Body of pancreas (tissue), 4 donors: Measurements from ENCODE around the gene RAPGEF3. TPM values are rescaled to one million over a fixed set of nuclear protein-coding genes. Genes with fewer than 3 reads are reported as not detected.

ENCODE experiments used
- ATAC-seq: fragments of 150-250 bp; one replicate; pipeline ENCODE4 v1.9.1; 2016
- DNase-seq, 4 donors: peaks; one replicate each; pipeline ENCODE4 v3.0.0-alpha.2; 2019
- H3K27ac ChIP-seq, 4 donors: fragments of 200-600 bp; sonication (generic); 1 replicate in 3 of 4; 2 replicates in 1 of 4; pipeline versions ENCODE4 v1.5.1 to v1.6.1; 2016 to 2019; ENCODE audit warnings: mild to moderate bottlenecking in 1 of 4, mixed read lengths in 1 of 4, moderate library complexity in 1 of 4
- H3K27me3 ChIP-seq, 2 donors: fragments of 200-600 bp; sonication (generic); one replicate each; pipeline ENCODE4 v1.6.0; 2016; ENCODE audit warnings: mild to moderate bottlenecking in 1 of 2
- H3K36me3 ChIP-seq, 2 donors: fragments of 200-600 bp; sonication (generic); replicated peaks in 1 of 2; 2 replicates each; pipeline ENCODE4 v1.5.1; 2016; ENCODE audit warnings: low read depth in 2 of 2; ENCODE audit not compliant: insufficient read depth in 1 of 2
- H3K4me1 ChIP-seq: fragments of 200-600 bp; sonication (generic); one replicate; pipeline ENCODE4 v1.6.0; 2016
- H3K4me3 ChIP-seq, 2 donors: fragments of 200-600 bp; sonication (generic); 1 replicate in 1 of 2; 2 replicates in 1 of 2; pipeline ENCODE4 v1.5.1; 2016 to 2019
- H3K9me3 ChIP-seq, 3 donors: fragments of 200-600 bp; sonication (generic); 1 replicate in 2 of 3; 2 replicates in 1 of 3; pipeline ENCODE4 v1.5.1; 2016
- POLR2A ChIP-seq, 3 donors: fragments of 450-650 bp; IDR thresholded peaks; one replicate each; pipeline ENCODE4 v1.6.1; 2016; ENCODE audit warnings: antibody characterized with exemption in 3 of 3, mild to moderate bottlenecking in 2 of 3
- WGBS, 2 donors: methylation state at CpG; one replicate each; pipeline ENCODE4 v1.1.5; 2017; 5-methylcytosine and 5-hydroxymethylcytosine counted together
- intact Hi-C: fragments of 100-400 bp; cut with DNase I; formaldehyde crosslinking; loops from one replicate; pipeline ENCODE4 v1.15.1; 2023
- total RNA-seq, 2 donors: library from RNA; depleted of rRNA; stranded (reverse); fragments of >200 nt; gene quantifications; one replicate each; pipeline ENCODE4 v1.1.0, GENCODE V29; 2016
- TF ChIP-seq, protein P1 (sequence below), 7 experiments: fragments of 450-650 bp in 4 of 7; fragments of 200-600 bp in 3 of 7; sonication (generic) in 3 of 7; IDR thresholded peaks; one replicate each; pipeline ENCODE4 v1.5.1; 2016 to 2019; ENCODE audit warnings: antibody characterized with exemption in 7 of 7

Gene RAPGEF3
- total RNA-seq, 2 donors from 2014 or later: 11.9 to 23.4 TPM

DNA sequence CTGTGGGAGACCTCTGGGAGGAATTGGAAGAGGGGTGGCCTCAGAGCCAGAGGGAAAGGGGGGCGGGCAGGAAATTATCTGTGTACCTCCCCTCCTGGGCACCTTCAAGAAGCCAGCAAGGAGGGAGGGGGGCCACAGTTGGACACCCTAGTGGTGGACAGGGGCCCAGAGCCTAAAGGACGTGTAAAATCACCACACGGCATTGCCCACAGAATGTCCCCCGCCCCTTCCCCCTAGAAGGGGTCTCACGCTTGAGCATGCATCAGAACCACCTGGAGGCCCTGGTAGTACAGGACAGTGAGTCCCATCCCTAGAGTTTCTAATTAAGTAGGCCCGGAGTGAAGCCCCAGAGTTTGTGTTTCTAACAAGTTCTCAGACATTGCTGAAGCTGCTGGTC lies 41.6 kb downstream of the RAPGEF3 start:
- intact Hi-C loops: loop anchor here (5.0 kb wide), 1 partner anchor 115 kb away; no protein-coding TSS in a partner anchor
- Histone ChIP-seq H3K27me3 (no peaks in the 10 kb centered on the region), H3K4me3 (no peak overlapping the region), H3K27ac (peak overlapping the region in 2 of 4 donors; percentile 6 to 60), H3K36me3 (no peaks in the 10 kb centered on the region), H3K9me3 (no peaks in the 10 kb centered on the region), H3K4me1 (peaks cover 27% of the 10 kb centered on the region)
- 70 to 85% methylated on average over 5 to 6 of the region's 6 CpGs for WGBS, 2 donors
- DNase-seq: no peak
- TF ChIP-seq, protein P1, sequence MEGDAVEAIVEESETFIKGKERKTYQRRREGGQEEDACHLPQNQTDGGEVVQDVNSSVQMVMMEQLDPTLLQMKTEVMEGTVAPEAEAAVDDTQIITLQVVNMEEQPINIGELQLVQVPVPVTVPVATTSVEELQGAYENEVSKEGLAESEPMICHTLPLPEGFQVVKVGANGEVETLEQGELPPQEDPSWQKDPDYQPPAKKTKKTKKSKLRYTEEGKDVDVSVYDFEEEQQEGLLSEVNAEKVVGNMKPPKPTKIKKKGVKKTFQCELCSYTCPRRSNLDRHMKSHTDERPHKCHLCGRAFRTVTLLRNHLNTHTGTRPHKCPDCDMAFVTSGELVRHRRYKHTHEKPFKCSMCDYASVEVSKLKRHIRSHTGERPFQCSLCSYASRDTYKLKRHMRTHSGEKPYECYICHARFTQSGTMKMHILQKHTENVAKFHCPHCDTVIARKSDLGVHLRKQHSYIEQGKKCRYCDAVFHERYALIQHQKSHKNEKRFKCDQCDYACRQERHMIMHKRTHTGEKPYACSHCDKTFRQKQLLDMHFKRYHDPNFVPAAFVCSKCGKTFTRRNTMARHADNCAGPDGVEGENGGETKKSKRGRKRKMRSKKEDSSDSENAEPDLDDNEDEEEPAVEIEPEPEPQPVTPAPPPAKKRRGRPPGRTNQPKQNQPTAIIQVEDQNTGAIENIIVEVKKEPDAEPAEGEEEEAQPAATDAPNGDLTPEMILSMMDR (IDR thresholded peaks at IDR 0.05): no peak
- TF ChIP-seq POLR2A (IDR thresholded peaks at IDR 0.05): no peak
- no peak for ATAC-seq

DNA sequence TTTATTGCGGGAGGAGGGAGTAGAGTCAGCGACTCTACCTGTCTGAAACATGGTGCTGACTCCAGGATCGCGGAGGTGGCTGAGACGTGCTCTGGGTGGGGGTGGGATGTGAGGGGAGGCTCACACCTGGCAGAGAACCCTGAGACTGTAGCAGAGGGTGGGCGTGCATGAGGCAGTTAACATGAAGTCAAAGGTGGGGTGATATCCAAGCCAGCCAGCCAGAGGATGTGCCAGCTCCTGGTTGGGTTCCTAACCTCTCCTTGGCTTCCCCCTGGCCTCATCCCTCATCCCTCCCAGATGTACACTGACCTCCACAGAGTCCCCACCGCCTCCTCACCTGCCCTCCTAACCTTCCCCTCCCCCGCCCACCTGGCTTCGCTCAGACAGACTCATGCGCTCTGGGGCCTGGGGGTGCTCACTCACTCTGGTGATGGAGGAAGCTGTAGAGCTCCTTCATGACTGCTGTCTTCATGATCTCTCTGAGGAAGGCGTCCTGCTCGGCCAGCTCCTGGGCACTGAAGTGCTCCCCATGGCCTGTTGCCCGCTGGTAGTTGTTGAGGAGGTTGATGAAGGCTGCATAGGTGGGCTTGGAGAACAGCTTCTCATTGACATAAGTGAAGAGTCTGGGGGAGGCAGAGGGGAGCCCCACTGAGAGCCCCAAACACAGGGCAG lies 42.7 kb downstream of the RAPGEF3 start:
- ATAC-seq: no peak
- no peak for DNase-seq
- TF ChIP-seq, protein P1 (IDR thresholded peaks at IDR 0.05): no peak
- TF ChIP-seq POLR2A (IDR thresholded peaks at IDR 0.05): no peak
- intact Hi-C loops: loop anchor here (5.0 kb wide), 1 partner anchor 116 kb away; no protein-coding TSS in a partner anchor
- Histone ChIP-seq H3K4me3 (no peak overlapping the region), H3K36me3 (no peaks in the 10 kb centered on the region), H3K4me1 (peaks cover 27% of the 10 kb centered on the region), H3K27me3 (no peaks in the 10 kb centered on the region), H3K27ac (peak overlapping the region in 2 of 4 donors; percentile 22 to 24), H3K9me3 (no peaks in the 10 kb centered on the region)
- WGBS, 2 donors: 68 to 76% methylated on average over 13 of the region's 13 CpGs

DNA sequence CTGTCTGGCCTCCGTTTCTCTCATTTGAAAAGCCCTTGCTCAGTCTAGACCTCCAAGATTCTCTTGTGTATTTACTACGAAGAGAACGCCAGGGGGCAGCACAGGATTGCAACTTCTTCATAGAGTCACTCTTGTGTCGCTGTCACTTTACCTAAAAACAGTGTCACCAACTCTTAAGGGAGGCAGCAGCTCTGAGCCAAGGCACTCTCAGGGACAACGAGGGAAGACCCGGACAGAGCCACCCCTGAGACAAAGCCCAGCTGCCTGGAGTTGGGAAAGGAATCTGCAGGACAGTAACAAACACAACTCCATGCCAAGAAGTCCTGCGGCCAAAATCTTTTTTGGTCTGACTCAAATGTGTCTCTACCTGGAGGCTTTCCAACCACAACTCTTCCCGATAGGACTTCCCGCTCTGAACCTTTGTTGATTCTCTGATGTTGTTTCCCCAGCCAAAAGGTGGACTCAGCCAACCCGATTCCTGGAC lies 43.2 kb downstream of the RAPGEF3 start:
- Histone ChIP-seq H3K9me3 (no peaks in the 10 kb centered on the region), H3K4me3 (no peak overlapping the region), H3K27ac (peak overlapping the region in 2 of 4 donors; percentile 22 to 24), H3K4me1 (peaks cover 27% of the 10 kb centered on the region), H3K36me3 (no peaks in the 10 kb centered on the region), H3K27me3 (no peaks in the 10 kb centered on the region)
- ATAC-seq: peak; percentile 76
- TF ChIP-seq, protein P1 (IDR thresholded peaks at IDR 0.05): peak; percentile 63 to 91 (median 81)
- no peak for TF ChIP-seq POLR2A (IDR thresholded peaks at IDR 0.05)
- WGBS, 2 donors: 3 to 13% methylated on average over 10 of the region's 10 CpGs
- DNase-seq: peak; percentile 83 to 88 (median 86)
- intact Hi-C loops: loop anchor here (5.0 kb wide), 1 partner anchor 117 kb away; no protein-coding TSS in a partner anchor

DNA sequence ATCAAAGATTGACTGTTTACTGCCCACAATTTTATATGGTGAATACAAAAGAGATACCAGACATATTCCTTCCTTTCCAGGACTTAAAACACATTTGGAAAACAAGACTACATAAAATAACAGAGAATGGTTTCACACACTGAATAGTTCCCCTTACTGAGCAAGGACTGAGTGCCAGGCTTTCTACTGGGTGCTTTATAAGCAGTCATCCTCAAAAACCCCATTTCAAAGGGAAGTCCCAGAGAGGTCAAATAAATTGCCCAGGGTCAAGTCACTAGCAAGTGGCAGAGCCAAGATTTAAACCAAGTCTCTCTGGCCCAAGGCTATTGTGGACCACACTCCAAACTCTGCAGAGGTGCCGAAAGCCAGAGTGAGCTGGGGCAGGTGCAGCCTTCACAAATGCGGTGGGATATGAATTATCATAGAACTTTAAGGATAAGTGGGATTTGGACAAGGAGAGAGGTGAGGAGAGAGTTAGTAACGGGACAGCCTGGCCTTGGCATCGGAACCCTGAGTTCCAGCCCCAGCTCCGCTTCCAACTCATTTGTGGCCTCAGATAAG lies 43.8 kb downstream of the RAPGEF3 start:
- ATAC-seq (no peak), DNase-seq (no peak)
- no peak overlapping the region for H3K27ac ChIP-seq
- H3K9me3 ChIP-seq: no peaks in the 10 kb centered on the region
- intact Hi-C loops: loop anchor here (5.0 kb wide), 2 partner anchors 67 to 117 kb away; no protein-coding TSS in a partner anchor
- no peaks in the 10 kb centered on the region for H3K27me3 ChIP-seq
- no peaks in the 10 kb centered on the region for H3K36me3 ChIP-seq
- peaks cover 27% of the 10 kb centered on the region for H3K4me1 ChIP-seq
- WGBS, 2 donors: 23 to 27% methylated on average over 5 of the region's 5 CpGs
- no peak overlapping the region for H3K4me3 ChIP-seq
- TF ChIP-seq, protein P1 (IDR thresholded peaks at IDR 0.05): no peak
- no peak for TF ChIP-seq POLR2A (IDR thresholded peaks at IDR 0.05)
